SK-N-MC (cell line): ENCODE data around the gene B3GNT2.

Experiments
- EZH2 ChIP-seq: fragments of 200-600 bp; sonication (generic); IDR thresholded peaks from one replicate; pipeline ENCODE4 v1.6.1; 2017; ENCODE audit warnings: antibody characterized with exemption
- POLR2AphosphoS5 ChIP-seq: IDR thresholded peaks from 2 replicates; pipeline ENCODE4 v1.6.1; 2012; ENCODE audit warnings: mild to moderate bottlenecking, low read depth, low read length, borderline replicate concordance

DNA sequence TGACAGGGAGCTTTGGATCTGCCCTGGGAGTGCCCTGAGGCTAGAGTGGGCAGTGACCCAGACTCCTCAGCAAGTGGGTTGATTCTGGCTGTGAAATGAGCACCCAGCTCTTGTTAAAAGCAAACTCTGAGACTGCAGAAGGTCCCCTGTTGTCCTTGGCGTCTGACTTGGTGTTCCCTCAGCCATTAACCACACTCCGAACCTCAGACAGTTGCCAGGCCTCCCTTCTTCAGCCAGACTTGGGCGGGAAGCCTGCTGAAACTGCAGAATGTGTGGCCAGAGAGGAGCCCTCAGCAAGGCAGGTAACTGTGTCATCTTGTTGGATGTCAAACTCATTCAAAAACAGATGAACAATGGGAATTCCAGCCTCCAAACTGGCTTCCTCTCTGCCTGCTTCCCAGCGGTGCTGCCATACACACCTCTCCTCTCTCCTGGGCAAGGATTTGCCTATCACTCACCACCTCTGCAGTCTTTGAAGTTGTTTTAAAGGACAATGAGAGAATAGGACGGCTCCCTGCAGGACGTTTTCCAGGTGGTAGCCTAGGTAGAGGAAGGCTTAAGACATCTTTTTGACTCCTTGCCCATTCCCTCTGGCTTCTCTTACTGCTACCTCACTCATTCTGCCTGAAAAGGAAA is 38.9 kb upstream of the B3GNT2 start:
- no peak for TF ChIP-seq POLR2AphosphoS5
- TF ChIP-seq EZH2 = no peak
